HG03565 (cell line): Measurements from ENCODE around the gene LRRC7.
"Not testable (repeated sequence)": the region's sequence is repeated elsewhere in the genome, so short reads cannot be mapped to it uniquely, and the experiment has no call there.

ENCODE experiments used
- ATAC-seq: cut with Tn5 transposase; IDR thresholded peaks from one replicate; pipeline ENCODE4 v1.9.1; 2021; ENCODE audit warnings: mild to moderate bottlenecking, moderate library complexity; ENCODE audit not compliant: unreplicated experiment

Gene LRRC7

DNA sequence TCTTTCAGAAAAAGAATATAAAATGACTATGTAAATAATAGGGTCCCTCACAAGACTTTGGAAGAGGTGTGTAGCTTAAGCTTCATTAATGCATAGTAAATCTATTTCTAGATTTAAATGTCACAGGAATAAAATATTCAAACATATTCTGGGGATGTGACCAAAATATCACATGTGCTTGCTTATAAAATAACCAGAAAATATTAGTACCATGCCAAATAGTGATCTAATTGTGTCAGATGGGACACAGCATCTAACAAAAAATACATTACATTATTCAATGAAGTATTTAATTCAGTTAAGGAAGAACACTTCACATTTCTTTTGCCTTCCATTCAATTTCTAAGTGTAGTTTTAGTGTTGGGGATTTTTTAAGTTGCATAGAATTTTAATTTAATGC is 458.1 kb downstream of the LRRC7 start:
- ATAC-seq = no peak

DNA sequence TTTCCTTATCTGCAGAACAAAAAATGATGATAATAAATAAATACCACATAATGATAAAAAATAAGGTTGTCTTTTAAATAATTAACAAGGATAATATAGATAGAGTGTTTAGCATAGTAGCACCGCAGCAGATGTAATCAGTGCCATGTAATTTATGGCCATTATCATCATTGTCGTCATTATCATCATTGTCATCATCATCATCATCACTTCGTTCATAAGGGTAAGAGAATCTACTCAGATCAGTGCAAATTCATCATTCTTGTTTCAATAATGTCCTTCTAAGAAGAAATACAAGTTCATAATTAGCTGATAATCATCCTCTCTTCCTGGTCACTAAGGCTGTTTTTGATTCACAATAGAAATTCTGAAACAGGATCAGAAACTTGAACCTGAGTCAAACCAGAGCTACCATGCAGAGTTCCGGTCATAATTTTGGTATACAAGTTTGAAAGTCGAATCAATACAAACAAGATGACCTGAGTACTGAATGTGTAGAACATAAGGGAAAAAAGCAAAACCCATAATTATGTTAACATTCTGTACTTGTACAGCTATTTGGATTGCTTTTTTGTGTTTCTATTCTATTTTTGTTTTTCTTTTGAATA is 465.6 kb downstream of the LRRC7 start:
- peak; percentile 62 for ATAC-seq

DNA sequence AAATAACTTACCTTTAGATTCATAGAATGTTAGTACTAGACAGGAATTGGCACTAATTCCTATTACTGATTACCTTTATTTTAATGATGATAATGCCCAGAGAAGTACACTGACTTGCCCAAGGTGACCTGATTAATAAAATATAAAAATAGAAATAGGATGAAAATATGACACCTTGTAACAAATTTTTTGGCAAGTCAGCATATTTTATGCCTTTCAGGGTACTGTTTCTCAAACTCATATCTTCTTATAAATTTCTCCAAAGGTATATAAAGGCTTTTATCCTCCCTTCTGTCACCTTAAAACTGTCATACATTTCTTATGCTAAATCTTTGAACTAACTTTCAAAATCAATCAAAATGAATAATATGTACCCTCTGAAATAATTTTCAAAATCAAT is 466.2 kb downstream of the LRRC7 start:
- no peak for ATAC-seq

DNA sequence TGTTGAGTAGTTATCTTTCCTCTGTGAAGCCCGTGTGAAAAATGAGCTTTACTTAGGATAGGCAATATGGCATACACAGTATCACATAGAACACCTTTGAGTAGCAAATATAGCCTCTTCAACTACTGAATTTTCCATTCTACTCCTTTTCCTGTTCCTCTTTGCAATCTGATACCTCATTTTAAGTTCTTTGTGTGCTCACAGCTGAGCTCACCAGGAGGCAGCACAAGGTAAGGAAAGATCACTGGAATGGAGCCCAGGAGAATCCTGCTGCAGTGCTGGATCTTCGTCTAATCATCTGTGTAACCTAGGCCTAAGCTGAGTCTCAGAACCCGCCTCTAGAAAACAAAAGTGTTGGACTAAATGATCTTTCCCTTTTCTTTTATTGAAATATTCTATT is 466.7 kb downstream of the LRRC7 start:
- ATAC-seq = no peak

DNA sequence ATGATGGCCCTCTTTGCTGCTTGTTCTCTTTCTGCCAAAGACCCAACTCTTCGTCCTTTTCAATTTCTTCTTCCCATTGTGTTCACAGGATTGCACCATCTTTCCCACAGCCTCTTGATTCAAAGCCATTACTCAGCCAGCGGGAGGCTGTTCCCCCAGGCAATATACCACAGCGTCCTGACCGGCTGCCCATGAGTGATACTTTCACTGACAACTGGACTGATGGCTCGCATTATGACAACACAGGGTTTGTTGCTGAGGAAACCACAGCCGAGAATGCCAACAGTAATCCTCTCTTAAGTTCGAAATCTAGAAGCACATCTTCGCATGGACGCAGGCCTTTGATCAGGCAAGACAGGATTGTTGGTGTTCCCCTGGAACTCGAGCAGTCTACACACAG is 470.3 kb downstream of the LRRC7 start:
- ATAC-seq = no peak

DNA sequence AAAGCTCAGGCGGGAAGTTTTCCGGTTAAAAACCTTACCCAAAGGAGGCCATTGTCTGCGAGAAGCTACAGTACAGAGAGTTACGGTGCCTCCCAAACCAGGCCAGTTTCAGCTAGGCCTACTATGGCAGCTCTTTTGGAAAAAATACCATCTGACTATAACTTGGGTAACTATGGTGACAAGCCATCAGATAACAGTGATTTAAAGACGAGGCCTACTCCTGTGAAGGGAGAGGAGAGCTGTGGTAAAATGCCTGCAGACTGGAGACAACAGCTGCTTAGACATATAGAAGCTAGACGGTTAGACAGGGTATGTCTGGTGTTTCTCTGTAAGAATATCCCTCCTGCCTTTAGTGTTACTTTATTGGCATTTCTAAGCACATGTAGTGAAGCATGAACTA is 471.8 kb downstream of the LRRC7 start:
- no peak for ATAC-seq

DNA sequence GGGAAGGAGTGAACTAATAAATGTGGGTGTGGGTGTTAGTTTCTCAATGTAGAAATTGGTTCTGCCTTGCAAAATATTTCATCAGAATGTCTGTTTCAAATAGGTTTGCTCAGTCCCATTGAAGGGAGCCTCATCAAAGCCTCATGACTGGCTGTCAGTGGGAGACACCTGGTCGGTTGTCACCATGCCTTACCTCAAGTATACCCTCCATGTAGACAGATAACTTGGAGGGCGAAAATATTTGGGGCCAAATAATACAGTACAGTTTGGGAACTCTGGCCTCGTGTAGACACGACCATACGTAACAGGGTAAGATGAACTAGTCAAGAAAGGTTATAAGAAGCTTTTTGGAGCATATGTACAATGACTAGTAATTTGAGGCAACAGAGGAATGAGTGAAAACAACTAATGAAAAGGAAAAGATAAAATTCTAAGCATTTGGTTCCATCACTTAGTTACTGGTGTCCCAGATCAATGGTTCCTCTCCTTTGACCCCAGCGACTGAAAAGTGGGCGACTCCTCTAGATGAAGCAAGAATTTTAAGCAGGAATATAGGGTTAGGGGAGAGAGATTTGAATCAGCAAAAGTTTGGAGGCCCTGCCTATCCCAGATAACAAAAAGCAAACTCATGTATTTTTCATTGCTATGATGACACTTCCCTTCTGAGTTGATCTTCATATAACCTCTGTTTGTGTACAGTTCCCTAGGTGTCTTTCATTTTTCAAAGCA is 473.8 kb downstream of the LRRC7 start:
- ATAC-seq = no peak

DNA sequence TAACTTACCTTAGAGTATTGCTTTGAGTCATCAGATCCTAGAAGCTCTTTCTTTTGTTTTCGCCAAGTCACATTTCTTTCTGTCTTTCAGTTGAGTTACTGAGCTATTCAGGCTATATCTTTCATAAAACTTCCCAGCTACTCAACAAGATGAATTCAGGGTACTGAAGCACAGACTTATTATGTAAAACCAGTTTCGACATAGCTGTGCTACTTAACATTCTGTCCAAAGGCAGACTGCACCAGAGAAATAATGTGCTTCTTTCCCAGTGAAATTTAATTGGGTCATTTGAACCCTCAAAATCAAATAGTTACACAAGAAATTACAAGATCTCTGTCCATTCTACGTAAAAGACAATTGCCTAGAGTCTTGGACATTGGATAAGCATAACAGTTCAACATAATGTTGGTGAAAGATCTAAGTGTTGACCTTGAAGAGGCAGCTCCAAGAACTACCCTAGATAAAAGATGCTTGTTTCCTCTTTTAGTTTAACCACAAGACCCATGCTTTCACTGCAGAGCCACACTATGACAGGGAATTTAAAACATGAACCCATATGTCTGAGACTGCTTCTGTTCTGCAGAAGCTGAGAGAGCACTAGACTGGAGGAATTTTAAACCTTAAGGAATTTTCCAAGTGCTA is 474.5 kb downstream of the LRRC7 start:
- ATAC-seq = peak; percentile 58

DNA sequence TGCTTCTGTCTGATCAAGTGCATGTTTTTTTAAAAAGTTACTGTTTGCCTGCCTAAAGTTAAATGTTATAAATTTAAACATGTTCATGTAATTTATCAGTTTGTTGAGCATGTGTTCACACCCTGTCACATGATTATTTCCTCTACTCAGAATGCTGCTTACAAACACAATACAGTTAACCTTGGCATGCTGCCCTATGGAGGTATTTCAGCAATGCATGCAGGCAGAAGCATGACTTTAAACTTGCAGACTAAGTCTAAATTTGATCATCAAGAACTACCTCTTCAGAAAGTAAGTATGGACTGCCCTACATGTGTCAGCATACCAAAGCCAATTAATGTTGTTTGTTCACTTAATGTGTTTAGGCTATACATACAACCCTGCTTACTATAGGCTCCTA is 476.1 kb downstream of the LRRC7 start:
- ATAC-seq = no peak

DNA sequence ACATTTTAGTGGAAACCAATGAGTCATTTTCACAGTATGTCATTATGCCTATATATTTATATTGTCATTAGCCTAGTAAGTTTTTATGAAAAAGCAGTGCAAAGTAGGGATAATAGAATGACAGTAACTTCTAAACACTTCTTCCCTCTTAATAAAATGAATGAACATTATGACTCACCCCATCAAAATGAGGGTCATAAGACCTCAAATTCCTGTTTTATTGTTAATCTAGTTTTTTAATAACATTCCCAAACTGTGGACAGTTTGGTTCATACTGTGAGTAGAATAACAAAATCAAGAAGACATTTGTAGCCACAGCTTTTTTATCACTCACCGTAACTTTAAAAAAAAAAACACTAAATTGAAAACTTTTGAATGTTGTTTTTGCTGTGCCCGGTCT is 477.1 kb downstream of the LRRC7 start:
- no peak for ATAC-seq

DNA sequence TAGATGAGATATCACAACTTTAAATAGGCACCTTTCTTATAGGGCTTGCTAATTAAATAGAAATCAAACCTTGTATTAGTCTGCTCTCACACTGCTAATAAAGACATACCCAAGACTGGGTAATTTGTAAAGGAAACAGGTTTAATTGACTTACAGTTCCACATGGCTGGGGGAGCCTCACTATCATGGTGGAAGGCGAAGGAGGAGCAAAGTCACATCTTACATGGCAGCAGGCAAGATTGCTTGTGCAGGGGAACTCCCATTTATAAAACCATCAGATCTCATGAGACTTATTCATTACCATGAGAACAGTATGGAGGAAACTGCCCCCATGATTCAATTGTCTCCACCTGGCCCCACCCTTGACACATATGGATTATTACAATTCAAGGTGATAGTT is 477.9 kb downstream of the LRRC7 start:
- not testable (repeated sequence) for ATAC-seq

DNA sequence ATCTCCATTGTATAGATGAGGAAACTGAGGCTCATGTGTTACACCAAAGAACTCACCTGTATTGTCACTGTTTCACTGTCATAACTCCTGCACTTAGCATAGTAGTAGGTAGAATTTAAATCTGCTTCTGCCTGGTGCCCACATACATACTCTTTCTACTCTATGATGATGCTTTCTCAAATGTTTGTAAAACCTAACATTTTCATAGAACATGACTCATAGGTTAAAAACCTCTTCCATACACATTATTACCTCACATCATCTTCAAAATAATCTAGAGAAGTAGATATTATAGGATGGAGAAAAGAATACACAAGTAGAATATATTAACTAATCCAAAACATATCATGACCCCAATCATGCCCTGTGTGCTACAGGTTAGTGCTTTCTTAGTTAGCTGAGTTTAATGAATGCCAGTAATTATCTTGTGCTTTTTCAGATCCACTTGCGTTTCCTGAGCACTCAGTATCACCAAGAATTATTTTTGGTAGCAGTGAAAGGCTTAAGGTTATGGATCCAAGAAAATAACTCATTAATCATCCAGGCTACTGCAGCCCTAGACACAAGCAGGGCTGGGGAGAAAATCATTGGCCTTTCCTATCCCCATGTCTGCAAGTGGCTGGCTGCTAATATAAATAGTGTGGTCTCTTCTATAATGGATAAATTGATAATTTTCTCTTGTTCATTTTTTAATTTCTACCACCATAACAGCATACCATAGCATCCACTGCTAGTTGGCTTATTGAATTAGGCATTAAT is 480.8 kb downstream of the LRRC7 start:
- ATAC-seq = no peak

DNA sequence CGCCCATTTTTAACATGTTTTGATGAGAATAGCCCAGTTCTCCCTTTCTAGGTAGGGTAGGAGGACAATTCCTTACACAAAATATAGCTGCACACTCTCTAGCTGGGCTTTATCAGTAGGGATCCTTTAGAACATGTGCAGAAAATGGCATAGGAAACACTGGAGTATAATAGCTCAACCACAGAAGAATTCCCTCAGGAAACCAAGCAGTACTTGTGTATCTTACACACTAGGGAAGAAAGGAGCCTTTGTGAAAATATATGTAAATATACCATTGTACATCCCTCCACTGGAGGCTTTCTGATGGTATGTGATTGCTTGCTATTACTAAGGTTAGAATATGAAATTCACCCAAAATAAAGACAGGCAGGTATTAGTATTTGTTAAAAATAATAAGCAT is 484.2 kb downstream of the LRRC7 start:
- no peak for ATAC-seq

DNA sequence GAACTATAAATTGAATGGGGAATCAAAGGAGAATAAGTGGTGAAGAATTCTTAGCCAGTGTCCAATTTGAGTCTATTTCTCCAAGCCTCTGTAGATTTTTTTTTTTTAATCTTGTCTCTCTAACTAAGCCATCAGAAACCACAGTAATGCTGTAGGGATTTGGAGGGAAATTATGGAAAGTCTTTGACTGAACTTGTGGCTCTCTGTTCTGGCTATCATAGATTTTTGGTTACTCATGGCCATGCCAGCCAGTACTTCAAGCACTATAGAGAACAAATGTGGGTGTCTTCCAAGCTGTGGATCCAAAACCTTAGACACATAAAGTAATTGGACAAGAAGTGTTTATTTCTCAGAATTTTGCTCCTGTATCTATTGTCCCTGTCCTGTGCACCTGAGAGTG is 489.8 kb downstream of the LRRC7 start:
- ATAC-seq = no peak

DNA sequence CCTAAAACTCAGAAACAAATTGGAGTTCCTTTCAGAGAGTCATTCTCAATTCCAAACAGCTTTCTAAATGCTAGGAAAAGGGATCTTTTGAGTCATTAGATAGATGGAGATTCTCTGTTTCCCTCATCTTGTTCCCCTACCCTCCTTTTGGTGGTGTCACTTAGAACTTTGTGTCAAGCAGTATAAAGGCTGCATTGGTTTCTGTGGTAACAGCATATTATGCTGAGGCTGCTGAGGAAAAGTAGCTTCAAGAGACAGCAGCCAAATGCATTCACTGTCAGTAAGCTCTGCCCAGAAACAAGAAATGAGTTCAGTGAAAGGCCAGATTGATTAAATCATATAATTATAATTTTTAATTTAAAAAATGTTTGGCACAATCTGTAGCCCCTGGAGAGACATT is 493.5 kb downstream of the LRRC7 start:
- no peak for ATAC-seq

DNA sequence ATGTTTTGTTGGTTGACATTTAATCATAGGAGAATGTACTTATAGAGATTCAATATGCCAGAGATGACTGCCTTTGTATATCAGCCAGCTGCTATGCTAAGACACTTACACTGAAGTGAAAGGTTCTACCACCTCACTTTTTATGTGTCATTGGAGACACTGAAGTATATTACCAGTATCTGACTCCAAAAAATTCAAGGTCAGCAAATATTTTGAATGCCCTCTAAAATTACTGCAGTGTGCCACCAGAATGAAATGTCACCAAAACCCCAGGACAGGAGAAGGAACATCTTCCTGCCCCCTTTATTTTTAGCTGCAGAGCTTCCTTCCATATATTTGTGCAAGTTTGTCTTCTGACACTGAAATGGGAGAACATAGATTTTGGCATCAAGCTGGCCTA is 496.1 kb downstream of the LRRC7 start:
- no peak for ATAC-seq

DNA sequence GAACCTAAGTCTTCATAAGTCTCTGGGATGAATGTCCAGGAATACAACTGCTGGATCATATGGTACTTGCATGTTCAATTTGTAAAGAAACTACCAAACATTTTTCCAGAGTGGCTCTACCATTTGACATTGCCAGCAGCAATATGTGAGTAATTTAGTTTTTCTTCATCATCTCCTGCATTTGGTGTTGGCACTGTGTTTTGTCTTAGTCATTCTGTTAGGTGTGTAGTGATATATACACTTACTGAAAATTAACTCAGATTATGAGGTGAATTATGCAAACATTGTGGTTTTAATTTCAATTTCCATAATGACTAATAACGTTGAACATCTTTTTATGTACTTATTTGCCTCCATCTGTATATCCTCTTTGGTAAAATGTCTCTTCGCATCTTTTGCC is 499.0 kb downstream of the LRRC7 start:
- ATAC-seq = no peak

DNA sequence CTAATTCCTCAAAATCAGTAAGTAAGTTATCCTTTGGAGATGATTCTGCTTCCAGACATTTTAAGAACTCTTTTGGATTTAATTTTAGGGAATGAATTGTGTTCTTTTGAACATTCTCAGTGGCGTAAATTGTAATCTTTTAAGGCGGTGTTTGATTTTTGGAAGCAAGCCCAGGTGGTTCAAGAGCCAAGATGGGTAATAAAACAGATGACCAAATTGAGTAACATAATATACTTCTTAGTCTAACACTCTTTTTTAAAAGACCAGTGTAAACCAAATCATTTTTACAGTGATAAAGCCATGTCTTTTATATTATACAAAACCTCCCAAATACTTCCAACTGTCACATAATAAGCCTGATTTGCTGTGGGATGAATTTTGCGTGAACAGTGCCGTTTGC is 503.9 kb downstream of the LRRC7 start:
- no peak for ATAC-seq

DNA sequence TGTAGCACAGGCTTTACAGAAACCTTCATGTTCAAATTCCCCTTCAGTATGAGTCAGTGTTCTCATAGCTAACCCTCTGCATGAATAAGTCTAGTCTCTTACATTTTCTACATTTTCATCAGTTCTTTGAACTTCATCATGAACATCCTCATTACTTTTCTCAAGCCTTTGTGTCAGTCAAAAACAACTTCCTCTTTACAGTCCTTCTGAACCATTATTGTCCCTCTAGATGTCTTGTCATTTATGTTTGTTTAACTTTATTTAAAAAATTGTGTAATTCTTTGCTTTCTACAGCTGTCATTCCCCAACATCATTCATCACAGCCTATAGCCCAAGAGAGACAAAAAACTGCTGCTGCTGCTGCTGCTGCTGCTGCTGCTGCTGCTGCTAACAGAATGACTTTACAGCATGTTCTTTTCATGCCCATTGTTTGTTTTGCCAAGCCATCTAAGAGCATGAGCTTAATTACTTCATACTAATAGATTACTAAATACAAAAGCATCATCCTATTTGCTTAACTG is 504.6 kb downstream of the LRRC7 start:
- ATAC-seq = no peak

DNA sequence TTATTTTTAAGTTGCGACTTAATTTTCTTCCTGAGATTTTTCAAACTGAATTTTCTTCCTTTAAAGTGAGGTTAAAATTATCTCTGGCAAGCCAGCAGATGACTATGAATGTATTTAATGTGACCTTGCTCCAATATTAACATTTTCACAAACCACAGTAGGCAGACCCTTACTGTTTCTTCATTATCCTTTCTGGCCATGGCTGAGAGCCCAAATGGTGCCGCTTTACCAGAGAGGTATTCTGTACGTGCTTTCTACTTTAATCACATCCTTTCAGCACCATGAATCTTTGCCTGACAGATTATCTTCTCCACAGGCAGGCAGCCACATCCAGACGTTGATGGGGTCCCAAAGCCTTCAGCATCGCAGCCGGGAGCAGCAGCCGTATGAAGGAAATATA is 508.0 kb downstream of the LRRC7 start:
- no peak for ATAC-seq

DNA sequence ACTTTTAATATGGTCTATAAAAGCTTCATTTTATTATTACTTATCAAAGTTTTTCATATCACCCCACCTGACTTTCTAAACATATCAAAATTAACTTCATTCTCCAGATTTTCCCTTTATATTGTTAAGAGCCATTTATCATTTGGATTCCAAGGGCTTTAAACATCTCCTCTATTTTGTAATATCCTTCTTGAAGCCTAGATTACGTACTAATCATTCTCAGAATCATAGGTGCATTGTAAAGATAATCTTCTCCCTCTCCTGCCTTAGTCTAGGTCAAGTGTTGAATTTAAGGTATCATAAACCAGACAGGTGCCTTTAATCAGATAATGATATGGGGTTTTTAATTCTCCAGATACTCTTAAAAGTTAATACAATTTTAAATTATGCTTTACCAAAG is 509.3 kb downstream of the LRRC7 start:
- no peak for ATAC-seq

DNA sequence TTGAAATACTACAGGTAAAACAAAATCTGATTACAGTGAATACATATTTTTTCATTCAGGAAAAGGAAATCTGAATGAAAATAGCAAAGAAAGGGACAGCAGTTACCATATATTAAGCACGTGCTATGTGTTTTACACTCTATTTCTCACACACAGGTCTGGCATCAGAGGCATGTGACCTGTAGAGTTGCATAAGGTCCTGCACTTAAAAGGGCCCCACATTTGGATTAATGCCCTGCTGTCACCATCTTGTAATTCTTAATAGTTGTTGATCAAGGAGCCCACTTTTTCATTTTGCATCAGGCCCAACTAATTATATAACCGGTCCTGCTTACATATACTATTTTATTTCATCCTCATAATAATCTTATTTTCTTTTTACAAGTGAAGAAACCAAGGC is 511.8 kb downstream of the LRRC7 start:
- ATAC-seq = no peak
